Gastroesophageal sphincter (tissue), 3 donors: ENCODE data around the gene PRKCQ.

ENCODE experiments used
- EP300 ChIP-seq: sonication (generic); formaldehyde crosslinking; IDR thresholded peaks from one replicate; pipeline ENCODE4 v1.6.1; 2017; ENCODE audit warnings: antibody characterized with exemption, mild to moderate bottlenecking
- POLR2A ChIP-seq, 2 donors: fragments of 450-650 bp; IDR thresholded peaks; one replicate each; pipeline ENCODE4 v1.6.1; 2017; ENCODE audit warnings: antibody characterized with exemption in 2 of 2, mild to moderate bottlenecking in 2 of 2, moderate library complexity in 1 of 2
- TF ChIP-seq, protein P1 (sequence below), 4 experiments: fragments of 200-600 bp in 2 of 4; fragments of 450-650 bp in 2 of 4; sonication (generic) in 1 of 4; IDR thresholded peaks; one replicate each; pipeline ENCODE4 v1.5.1; 2017 to 2019; ENCODE audit warnings: antibody characterized with exemption in 4 of 4, mild to moderate bottlenecking in 2 of 4, moderate library complexity in 2 of 4

DNA sequence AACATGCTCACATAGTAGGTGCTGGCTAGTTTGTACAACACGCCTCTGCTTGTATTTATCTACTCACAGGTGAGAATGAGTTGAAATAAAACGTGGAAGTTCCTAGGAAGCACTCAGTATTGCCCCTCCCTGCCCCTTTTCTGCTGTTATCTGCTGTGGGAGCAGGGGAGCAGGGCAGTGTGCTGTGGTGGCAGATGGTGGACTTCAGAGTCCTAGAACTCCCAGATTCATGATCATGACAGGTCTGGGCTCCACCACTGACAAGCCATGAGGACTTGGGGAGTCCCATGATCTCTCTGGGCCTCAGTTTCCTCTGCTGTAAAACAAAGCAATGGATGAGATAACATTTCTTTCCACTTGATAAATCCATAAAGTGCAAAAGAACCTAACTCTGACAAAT lies 11.6 kb upstream of the PRKCQ start:
- TF ChIP-seq, protein P1, sequence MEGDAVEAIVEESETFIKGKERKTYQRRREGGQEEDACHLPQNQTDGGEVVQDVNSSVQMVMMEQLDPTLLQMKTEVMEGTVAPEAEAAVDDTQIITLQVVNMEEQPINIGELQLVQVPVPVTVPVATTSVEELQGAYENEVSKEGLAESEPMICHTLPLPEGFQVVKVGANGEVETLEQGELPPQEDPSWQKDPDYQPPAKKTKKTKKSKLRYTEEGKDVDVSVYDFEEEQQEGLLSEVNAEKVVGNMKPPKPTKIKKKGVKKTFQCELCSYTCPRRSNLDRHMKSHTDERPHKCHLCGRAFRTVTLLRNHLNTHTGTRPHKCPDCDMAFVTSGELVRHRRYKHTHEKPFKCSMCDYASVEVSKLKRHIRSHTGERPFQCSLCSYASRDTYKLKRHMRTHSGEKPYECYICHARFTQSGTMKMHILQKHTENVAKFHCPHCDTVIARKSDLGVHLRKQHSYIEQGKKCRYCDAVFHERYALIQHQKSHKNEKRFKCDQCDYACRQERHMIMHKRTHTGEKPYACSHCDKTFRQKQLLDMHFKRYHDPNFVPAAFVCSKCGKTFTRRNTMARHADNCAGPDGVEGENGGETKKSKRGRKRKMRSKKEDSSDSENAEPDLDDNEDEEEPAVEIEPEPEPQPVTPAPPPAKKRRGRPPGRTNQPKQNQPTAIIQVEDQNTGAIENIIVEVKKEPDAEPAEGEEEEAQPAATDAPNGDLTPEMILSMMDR (IDR thresholded peaks at IDR 0.05) = no peak
- TF ChIP-seq POLR2A (IDR thresholded peaks at IDR 0.05) (no peak), EP300 (no peak)
